Suprapubic skin (tissue), 4 donors: ENCODE results near the gene ANKRD42.

ENCODE experiments used
- CTCF ChIP-seq, 2 donors: fragments of 200-600 bp in 1 of 2; fragments of 450-650 bp in 1 of 2; sonication (generic) in 1 of 2; IDR thresholded peaks; one replicate each; pipeline ENCODE4 v1.5.1; 2016 to 2019; ENCODE audit warnings: antibody characterized with exemption in 2 of 2, mild to moderate bottlenecking in 1 of 2, moderate library complexity in 1 of 2
- POLR2A ChIP-seq, 2 donors: fragments of 450-650 bp; IDR thresholded peaks; one replicate each; pipeline ENCODE4 v1.6.1; 2017; ENCODE audit warnings: antibody characterized with exemption in 2 of 2, mild to moderate bottlenecking in 2 of 2, moderate library complexity in 2 of 2
- POLR2AphosphoS5 ChIP-seq, 3 donors: sonication (generic); formaldehyde crosslinking; IDR thresholded peaks; one replicate each; pipeline ENCODE4 v1.6.1; 2017; ENCODE audit warnings: antibody characterized with exemption in 3 of 3

GRCh38 chr11:83287631-83288030, 94.1 kb downstream of the ANKRD42 start:
- TF ChIP-seq POLR2AphosphoS5 (IDR thresholded peaks at IDR 0.05) (no peak), POLR2A (IDR thresholded peaks at IDR 0.05) (no peak), CTCF (IDR thresholded peaks at IDR 0.05) (no peak)
